Activated CD4-positive, alpha-beta T cell treated with anti-CD3 and anti-CD28 coated beads, Interleukin-2, Interleukin-6, amounts not matched to agents 100 ng/mL and 50 ng/mL, durations not matched to agents 16 hours and 8 hours (primary cell): Measurements from ENCODE around the gene N4BP2.
A peak's percentile ranks its signal among the peaks of the same experiment; 100 is the strongest.

ENCODE experiments used
- DNase-seq: peaks from one replicate; pipeline ENCODE4 v3.0.0-alpha.2; 2020

Gene N4BP2

GRCh38 chr4:40193578-40193977 is 136.9 kb downstream of the N4BP2 start:
- no peak for DNase-seq

- DNase-seq, result peak; percentile 74
Measured at GRCh38 chr4:40194602-40195161, 138.0 kb downstream of the N4BP2 start.

- no peak for DNase-seq
Measured at GRCh38 chr4:40195182-40196177, 138.8 kb downstream of the N4BP2 start.

- DNase-seq, result no peak
Measured at GRCh38 chr4:40196272-40196671, 139.6 kb downstream of the N4BP2 start.

GRCh38 chr4:40196724-40197281 is 140.2 kb downstream of the N4BP2 start, which contains the start of gene RHOH:
Gene RHOH (plus strand): TSS chr4:40197031. CDS start chr4:40243387, 46,356 bp downstream.
- peak; percentile 85 for DNase-seq

GRCh38 chr4:40197879-40198689 is 141.4 kb downstream of the N4BP2 start:
- DNase-seq, result peak; percentile 68

GRCh38 chr4:40199179-40199670 is 142.6 kb downstream of the N4BP2 start:
- DNase-seq, result peak; percentile 57

GRCh38 chr4:40199999-40200874 is 143.6 kb downstream of the N4BP2 start:
- peak; percentile 93 for DNase-seq

- DNase-seq, result peak; percentile 84
Measured at GRCh38 chr4:40200875-40201801, 144.5 kb downstream of the N4BP2 start.

- DNase-seq, result no peak
Measured at GRCh38 chr4:40201898-40202297, 145.2 kb downstream of the N4BP2 start.

- peak; percentile 43 for DNase-seq
Measured at GRCh38 chr4:40202474-40202873, 145.8 kb downstream of the N4BP2 start.

GRCh38 chr4:40204507-40205258 is 148.0 kb downstream of the N4BP2 start:
- no peak for DNase-seq

GRCh38 chr4:40205259-40206198 is 148.9 kb downstream of the N4BP2 start:
- DNase-seq, result peak; percentile 77

- DNase-seq, result peak; percentile 46
Measured at GRCh38 chr4:40206426-40206825, 149.8 kb downstream of the N4BP2 start.
